ENCODE data around the gene CDK12. TPM values are rescaled to one million over a fixed set of nuclear protein-coding genes. Genes with fewer than 3 reads are reported as not detected.

CDK12 gene
- total RNA-seq, 1 experiment from 2014 or later = 51.2 TPM

DNA sequence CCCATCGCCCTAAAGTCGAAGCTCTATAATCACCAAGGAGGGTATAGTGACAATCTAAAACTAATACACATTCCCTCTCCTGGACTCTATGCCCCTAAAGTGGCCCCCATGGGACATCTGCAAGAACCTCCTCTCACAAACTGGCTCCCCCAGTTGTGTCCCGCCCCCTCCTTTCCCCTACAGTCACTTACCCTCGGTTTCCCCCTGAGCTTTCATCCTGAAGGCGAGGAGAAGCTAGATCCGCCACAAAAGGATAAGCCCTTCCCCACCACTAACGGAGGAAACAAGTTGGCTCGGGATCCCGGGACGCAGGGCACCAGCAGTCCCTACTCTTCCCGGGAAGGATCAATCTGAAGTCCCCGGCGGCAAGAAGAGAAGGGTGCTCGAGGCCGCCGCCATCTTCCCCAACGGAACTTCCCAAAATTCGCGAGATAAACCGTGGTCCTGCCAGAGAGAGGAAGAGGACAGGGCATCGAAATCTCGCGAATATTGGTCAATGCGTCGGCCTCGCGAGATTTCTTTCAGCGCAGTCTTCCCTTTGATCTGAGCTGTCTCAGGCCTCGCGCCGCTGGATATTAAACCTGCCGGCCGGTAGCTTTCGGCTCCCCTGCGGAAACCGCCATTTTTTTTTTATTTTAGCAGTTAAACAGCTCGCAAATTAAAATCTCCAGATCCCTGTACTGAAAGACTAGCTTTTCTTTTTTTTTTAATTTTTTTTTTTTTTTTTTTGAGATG, 10.3 kb upstream of the CDK12 start, which contains the start of gene MED1:
TSS of gene MED1 (minus strand) at position 417 of the 735 bp plus-strand sequence. CDS start at position 216, 201 bp downstream.
- H2AFZ ChIP-seq (ENCODE audit: low read depth, low read length, poor library complexity, severe bottlenecking) = peak within 1 kb of the TSS; percentile 86
- RAD21 ChIA-PET (ENCODE audit: low non-redundant PET in 1 of 2, low total read pairs in 2 of 2, uncharacterized antibody in 2 of 2, unreplicated experiment in 2 of 2) = interaction anchor here in 1 of 2 experiments (0.8 kb wide), 1 partner anchor 10 kb away, joined by 4 read pairs; the partner anchor contains the start of gene CDK12
- peaks cover 7 to 15% of the 10 kb centered on the region in 2 experiments; a peak in 3 of 4 replicates for H3K36me3 ChIP-seq (ENCODE audit: control insufficient read depth in 1 of 2, insufficient read depth in 2 of 2, low read length in 2 of 2)
- POLR2A ChIA-PET = interaction anchor here (0.7 to 3.4 kb wide), 6 partner anchors 9 to 278 kb away, joined by 3 to 24 read pairs (median 4); partner anchors contain the start of genes CDK12 and FBXL20
- peak within 1 kb of the TSS; percentile 76 to 99 for H3K4me3 ChIP-seq (replicated peaks in 1 of 2; ENCODE audit: low read depth in 1 of 2, low read length in 2 of 2)
- BruUV-seq (replicated peaks) = no TSS peak
- peaks cover 2 to 19% of the 10 kb centered on the region in 2 experiments; a peak in 3 of 4 replicates for H3K4me1 ChIP-seq (ENCODE audit: control insufficient read depth in 1 of 2, insufficient read depth in 2 of 2, low read length in 2 of 2)
- DNase-seq (ENCODE audit: low read depth, low spot score) (peak; percentile 96), ATAC-seq (peak; percentile 93)
- intact Hi-C loops (cut with micrococcal nuclease) = no loop called here
- no peaks in the 10 kb centered on the region for H3K27me3 ChIP-seq (ENCODE audit: insufficient read depth, low read length)
- peaks cover 48% of the 10 kb centered on the region for H3K79me2 ChIP-seq (ENCODE audit: insufficient read depth, low read length)
- CTCF ChIA-PET = interaction anchor here (0.9 kb wide), 1 partner anchor 10 kb away, joined by 4 read pairs; the partner anchor contains the start of gene CDK12
- peak within 1 kb of the TSS; percentile 98 for H3K9ac ChIP-seq (ENCODE audit: low read length)
- no peaks in the 10 kb centered on the region; the same call in 1 of the 2 replicates for H4K20me1 ChIP-seq (ENCODE audit: insufficient read depth)
- H3K4me2 ChIP-seq (ENCODE audit: low read length) = peak within 1 kb of the TSS; percentile 99
- peak within 1 kb of the TSS; percentile 64 for H3K27ac ChIP-seq (ENCODE audit: low read depth, low read length)
- H3K9me3 ChIP-seq (ENCODE audit: control insufficient read depth in 1 of 2, insufficient read depth in 1 of 2, low read depth in 1 of 2, low read length in 2 of 2) = no peaks in the 10 kb centered on the region
- no peaks in the 10 kb centered on the region for H3K9me2 ChIP-seq (ENCODE audit: insufficient read depth)
- TF ChIP-seq SP1 (IDR thresholded peaks at IDR 0.05; ENCODE audit: low read depth) (peak; percentile 55), POLR2AphosphoS5 (IDR thresholded peaks at IDR 0.05; ENCODE audit: low read depth, low read length) (peak; percentile 92), SIN3A (IDR thresholded peaks at IDR 0.05; ENCODE audit: low read depth) (peak; percentile 81), YY1 (IDR thresholded peaks at IDR 0.05; ENCODE audit: extremely low read depth, insufficient replicate concordance, low read depth, low read length) (peak; percentile 95), CEBPB (IDR thresholded peaks at IDR 0.05; ENCODE audit: low read depth) (peak; percentile 67), FOSL1 (IDR thresholded peaks at IDR 0.05; ENCODE audit: low read depth) (no peak), TCF7L2 (IDR thresholded peaks at IDR 0.05; ENCODE audit: borderline replicate concordance, extremely low read depth, insufficient read depth, insufficient read length) (peak; percentile 98), EZH2phosphoT487 (IDR thresholded peaks at IDR 0.05; ENCODE audit: borderline replicate concordance) (no peak), CBX3 (IDR thresholded peaks at IDR 0.05; ENCODE audit: low read depth) (0 out of 2 replicates have a peak, but pooled peaks have one; percentile 55), POLR2A (IDR thresholded peaks at IDR 0.05; ENCODE audit: borderline replicate concordance, extremely low read depth, insufficient read depth, insufficient read length) (peak; percentile 85), ZNF274 (IDR thresholded peaks at IDR 0.05; ENCODE audit: low read depth, low read length) (no peak), SRF (IDR thresholded peaks at IDR 0.05; ENCODE audit: low read depth) (0 out of 2 replicates have a peak, but pooled peaks have one; percentile 26), JUND (IDR thresholded peaks at IDR 0.05) (no peak), RAD21 (IDR thresholded peaks at IDR 0.05; ENCODE audit: low read depth) (no peak), EZH2 (IDR thresholded peaks at IDR 0.05) (no peak), EGR1 (IDR thresholded peaks at IDR 0.05; ENCODE audit: low read depth) (no peak)
- TF ChIP-seq, protein P1, sequence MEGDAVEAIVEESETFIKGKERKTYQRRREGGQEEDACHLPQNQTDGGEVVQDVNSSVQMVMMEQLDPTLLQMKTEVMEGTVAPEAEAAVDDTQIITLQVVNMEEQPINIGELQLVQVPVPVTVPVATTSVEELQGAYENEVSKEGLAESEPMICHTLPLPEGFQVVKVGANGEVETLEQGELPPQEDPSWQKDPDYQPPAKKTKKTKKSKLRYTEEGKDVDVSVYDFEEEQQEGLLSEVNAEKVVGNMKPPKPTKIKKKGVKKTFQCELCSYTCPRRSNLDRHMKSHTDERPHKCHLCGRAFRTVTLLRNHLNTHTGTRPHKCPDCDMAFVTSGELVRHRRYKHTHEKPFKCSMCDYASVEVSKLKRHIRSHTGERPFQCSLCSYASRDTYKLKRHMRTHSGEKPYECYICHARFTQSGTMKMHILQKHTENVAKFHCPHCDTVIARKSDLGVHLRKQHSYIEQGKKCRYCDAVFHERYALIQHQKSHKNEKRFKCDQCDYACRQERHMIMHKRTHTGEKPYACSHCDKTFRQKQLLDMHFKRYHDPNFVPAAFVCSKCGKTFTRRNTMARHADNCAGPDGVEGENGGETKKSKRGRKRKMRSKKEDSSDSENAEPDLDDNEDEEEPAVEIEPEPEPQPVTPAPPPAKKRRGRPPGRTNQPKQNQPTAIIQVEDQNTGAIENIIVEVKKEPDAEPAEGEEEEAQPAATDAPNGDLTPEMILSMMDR (IDR thresholded peaks at IDR 0.05 in 2 of 3, conservative IDR thresholded peaks at IDR 0.05 in 1 of 3; ENCODE audit: borderline replicate concordance in 1 of 3, insufficient read depth in 1 of 3, low read depth in 2 of 3, low read length in 2 of 3) = no peak
- TF ChIP-seq, protein P2, sequence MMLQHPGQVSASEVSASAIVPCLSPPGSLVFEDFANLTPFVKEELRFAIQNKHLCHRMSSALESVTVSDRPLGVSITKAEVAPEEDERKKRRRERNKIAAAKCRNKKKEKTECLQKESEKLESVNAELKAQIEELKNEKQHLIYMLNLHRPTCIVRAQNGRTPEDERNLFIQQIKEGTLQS (IDR thresholded peaks at IDR 0.05) = no peak
- TF ChIP-seq, protein P3, sequence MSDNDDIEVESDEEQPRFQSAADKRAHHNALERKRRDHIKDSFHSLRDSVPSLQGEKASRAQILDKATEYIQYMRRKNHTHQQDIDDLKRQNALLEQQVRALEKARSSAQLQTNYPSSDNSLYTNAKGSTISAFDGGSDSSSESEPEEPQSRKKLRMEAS (IDR thresholded peaks at IDR 0.05) = peak; percentile 80
- TF ChIP-seq, protein P4, sequence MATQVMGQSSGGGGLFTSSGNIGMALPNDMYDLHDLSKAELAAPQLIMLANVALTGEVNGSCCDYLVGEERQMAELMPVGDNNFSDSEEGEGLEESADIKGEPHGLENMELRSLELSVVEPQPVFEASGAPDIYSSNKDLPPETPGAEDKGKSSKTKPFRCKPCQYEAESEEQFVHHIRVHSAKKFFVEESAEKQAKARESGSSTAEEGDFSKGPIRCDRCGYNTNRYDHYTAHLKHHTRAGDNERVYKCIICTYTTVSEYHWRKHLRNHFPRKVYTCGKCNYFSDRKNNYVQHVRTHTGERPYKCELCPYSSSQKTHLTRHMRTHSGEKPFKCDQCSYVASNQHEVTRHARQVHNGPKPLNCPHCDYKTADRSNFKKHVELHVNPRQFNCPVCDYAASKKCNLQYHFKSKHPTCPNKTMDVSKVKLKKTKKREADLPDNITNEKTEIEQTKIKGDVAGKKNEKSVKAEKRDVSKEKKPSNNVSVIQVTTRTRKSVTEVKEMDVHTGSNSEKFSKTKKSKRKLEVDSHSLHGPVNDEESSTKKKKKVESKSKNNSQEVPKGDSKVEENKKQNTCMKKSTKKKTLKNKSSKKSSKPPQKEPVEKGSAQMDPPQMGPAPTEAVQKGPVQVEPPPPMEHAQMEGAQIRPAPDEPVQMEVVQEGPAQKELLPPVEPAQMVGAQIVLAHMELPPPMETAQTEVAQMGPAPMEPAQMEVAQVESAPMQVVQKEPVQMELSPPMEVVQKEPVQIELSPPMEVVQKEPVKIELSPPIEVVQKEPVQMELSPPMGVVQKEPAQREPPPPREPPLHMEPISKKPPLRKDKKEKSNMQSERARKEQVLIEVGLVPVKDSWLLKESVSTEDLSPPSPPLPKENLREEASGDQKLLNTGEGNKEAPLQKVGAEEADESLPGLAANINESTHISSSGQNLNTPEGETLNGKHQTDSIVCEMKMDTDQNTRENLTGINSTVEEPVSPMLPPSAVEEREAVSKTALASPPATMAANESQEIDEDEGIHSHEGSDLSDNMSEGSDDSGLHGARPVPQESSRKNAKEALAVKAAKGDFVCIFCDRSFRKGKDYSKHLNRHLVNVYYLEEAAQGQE (IDR thresholded peaks at IDR 0.05; ENCODE audit: low read depth) = no peak
